Measurements from ENCODE around the gene BSDC1. TPM values are rescaled to one million over a fixed set of nuclear protein-coding genes. Genes with fewer than 3 reads are reported as not detected.

The BSDC1 gene
- total RNA-seq, 1 experiment from 2014 or later = 33.4 TPM

DNA sequence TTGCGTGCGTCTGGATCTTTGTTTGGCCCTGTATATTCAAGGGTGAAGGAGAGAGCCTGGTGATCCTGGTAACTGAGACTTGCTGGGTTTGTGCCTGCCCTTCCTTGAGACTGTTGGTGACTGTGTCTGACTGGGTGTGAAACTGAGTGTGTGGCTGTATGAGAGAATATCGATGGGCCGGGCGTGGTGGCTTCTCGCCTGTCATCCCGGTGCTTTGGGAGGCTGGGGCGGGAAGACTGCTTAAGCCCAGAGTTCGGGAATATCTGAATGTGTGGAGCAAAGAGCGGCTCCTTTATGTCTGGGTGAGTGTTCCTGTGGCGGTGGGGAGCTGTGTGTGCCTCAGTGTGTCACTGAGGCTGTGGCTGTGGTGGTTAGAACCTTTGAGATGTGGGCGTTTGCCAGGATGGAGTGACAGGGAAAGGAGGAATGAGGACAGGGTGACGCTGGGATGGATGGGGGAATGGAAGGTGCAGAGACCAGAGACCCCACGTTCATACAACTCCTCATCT lies 55.5 kb downstream of the BSDC1 start:
- no peak for DNase-seq (ENCODE audit: low read depth)

DNA sequence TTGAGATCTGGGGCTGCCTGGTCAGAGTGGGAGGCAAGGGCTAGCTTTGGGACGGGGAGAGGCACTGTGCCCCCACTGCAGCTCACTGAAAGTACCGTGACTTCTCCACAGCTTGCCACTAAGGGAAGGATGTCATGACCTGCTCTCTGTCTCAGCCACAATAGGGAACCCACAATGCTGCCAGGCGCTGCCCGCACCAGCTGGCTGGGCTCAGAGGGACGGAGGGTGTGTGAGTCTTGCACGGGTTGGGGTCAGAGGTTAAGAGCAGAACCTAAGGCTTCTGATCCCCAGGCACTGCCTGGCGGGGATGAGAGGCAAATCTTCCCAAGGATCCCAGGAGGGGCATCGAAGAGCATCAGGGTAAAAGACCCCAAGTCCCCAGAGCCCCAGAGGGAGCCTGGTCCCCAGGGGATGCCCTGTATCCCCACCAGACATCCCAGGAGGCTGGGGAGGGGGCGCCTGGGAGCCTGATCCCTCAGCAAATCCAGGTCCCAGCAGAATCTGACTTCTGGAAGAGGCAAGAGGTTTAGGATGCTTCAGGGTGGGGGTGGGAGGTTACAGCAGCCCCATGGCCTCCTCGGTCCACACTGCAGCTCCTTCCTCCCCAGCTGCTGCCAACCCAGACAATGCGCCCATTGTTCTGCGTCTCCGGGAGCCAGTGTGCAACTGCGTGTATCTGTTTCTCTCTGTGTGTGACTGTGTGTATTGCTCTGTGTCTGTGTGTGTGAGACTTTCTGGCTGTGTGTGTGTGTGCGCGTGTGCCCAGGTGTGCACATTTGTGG lies 56.2 kb downstream of the BSDC1 start:
- DNase-seq (ENCODE audit: low read depth) = peak; percentile 84

DNA sequence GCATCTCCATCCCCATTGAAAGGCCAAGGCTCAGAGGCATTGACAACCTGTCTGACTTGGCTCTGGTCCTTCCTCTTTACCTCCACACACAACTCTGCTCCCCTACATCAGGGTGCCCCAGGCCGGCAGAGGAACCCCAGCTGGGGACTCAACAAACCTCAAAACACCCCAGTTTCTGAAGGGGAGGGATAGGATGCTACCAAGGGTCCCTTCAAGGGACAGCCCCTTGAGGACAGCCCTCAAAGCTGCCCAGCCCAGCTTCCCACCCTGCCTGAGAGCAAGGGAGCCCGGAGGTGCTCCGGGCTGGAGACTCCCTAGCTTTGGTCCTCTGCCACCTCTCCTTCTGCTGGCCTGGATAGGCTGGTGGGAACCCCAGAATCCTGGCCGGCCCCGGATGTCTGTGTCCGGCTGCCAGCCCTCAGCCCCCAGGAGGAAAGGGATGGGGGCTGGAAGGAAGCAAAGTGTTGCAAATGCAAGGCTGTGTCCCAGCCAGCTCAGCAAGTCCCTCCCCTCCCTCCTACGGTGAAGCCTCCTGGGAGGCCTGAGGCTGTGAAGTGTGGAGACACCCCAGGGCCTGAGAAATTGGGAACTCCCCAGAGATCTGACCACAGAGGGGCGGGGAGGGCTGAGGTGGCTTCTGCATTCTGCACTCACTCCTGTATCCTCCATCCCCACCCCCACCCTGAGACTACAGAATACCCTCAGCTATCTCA lies 57.1 kb downstream of the BSDC1 start:
- DNase-seq (ENCODE audit: low read depth) = peak; percentile 63

DNA sequence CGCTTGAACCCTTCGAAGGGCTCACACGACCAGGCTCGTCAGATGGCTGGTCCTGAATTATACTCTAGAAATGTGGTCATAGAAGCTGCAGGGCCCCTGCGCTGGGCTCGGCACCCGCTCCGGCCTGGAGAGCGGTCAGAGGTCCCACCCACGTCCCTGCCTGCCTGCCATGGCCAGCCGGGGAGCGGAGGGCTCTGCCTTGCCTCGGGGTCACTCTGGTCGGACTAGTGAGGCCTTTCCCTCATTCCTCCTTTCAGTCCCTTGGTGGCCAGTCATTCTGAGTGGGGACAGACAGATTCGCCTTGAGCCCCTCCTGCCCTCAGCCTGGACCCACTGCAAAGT lies 57.7 kb downstream of the BSDC1 start:
- DNase-seq (ENCODE audit: low read depth) = no peak

DNA sequence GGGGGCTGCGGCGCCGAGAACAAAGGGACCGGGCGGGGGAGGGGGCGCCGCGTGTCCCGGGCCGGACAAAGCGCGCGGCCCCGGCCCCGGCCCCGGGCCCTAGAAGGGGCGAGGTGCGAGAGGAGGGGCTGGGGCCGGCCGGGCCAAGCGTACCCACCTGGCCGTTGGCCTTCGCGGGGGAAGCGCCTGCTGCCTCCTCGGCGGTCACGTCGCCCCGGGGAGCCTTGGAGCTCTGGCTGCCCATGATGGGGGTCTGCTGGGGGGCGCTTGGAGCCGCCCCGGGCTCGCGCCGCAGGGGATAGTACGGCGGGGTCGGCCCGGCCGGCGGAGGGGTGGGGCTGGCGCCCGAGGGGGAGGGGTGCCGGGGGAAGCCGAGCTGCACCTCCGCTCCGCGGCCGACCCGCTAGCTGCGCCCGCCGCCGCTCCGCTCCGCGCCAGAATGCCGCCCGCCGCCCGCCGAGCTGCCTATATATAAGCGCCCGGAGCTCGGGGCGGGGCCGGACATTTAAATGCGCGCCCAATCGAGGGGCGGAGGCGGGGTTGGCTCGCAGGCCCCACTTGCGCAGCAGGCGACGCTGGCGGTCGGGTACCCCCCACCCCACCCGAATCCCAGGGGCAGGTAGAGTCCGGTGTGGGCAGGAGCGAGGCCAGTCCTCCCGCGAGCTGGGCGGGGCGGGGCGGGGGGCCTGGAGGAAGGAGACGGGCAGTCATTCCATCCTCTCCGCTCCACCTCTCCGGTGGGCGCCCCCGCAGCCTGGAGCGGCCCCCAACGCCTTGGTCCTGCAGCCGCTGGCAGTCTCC lies 58.3 kb downstream of the BSDC1 start, which contains the start of gene MARCKSL1:
MARCKSL1 (minus strand) TSS at position 444 of the 801 bp plus-strand sequence; CDS start at position 244, 200 bp downstream.
- peak; percentile 58 for DNase-seq (ENCODE audit: low read depth)

DNA sequence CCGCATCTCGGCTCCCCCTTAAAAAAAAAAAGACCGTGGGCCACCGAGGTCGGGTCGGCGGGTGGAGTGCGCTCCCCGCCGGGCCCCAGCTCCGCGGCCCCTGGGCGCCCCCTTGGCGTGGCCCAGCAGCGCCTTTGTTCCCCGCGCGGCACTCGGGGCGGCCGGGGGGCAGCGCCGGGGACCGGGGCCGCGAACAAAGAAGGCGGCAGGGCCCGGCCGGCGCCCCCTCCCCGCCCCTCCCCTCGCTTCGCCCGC lies 58.8 kb downstream of the BSDC1 start:
- DNase-seq (ENCODE audit: low read depth) = no peak

DNA sequence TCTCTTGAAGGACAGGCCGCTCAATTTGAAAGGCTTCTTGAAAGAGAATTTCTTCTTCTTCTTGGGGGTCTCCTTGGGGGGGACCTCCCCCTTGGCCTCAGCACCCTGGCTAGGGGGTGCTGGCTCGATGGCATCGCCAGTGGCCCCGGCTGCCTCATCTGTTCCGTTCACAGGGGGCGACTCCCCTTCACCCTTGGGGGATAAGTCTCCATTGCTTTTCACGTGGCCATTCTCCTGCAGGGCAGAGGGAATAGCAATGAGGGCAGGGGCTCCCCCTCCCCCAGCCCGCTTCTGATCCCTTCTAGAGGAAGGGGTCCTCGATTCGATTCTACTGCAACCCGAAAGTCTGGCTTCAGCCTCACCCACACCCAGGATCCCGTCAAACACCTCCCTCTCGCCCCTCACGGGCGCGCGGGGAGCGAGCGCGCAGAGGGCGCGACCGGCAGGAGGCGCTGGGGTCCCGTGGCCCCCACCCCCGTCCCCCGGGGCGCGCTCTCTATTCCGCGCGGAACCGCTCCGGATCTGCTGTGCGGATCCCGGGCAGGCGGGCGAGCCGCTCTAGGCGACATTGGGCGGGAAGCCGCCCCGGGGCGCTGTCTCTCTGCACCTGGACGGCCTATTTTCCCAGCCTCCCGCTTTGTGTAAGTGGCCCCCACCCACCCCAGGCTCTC lies 59.2 kb downstream of the BSDC1 start:
- peak; percentile 50 for DNase-seq (ENCODE audit: low read depth)

DNA sequence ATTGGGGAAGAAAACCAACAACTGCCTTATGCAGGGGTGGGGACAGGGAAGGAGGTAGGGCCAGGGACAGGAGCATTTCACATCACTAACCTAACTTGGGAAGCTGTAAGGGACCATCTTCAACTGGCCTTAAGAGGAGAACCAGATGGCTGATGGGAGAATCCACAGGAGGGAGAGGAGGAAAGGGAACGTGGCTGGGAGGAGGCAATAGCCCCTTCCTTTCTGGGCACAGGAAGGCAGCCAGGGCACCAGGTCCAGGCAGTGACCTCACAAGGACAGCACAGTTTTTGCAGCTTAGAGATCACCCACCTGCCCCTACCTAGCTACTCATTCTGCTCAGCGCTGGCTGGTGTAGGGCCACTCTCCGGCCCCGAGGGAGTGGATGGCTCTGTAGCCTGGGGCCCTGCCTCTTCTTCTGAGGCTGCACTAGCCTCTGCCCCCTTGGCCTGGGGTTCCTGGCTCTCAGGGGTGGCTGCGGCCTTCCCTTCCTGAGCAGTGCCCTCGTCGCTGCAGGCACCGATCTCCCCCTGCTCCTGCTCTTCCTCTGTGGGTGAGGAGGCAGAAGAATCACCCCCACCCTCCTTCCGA lies 59.9 kb downstream of the BSDC1 start:
- DNase-seq (ENCODE audit: low read depth) = no peak

DNA sequence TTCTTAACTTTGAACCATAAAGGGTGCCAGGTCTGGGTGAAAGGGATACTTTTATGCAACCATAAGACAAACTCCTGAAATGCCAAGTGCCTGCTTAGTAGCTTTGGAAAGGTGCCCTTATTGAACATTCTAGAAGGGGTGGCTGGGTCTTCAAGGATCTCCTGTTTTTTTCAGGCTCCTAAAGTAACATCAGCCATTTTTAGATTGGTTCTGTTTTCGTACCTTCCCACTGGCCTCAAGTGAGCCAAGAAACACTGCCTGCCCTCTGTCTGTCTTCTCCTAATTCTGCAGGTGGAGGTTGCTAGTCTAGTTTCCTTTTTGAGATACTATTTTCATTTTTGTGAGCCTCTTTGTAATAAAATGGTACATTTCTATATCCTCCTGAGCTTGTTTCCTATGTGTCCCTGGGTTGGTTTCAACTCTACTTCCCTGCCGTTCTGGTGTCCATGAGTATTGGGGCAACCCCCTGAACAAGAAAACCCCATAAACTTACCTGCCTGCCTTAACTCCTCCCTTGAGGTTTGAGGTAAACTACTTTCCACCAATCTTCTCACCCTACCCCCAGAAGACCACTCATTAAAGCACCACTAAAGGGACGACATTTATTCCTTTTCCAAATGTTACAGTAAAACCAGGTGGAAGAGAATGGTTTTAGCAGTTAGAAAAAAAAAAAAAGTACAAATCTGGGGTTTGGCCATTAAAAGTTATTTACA lies 60.8 kb downstream of the BSDC1 start:
- DNase-seq (ENCODE audit: low read depth) = no peak

DNA sequence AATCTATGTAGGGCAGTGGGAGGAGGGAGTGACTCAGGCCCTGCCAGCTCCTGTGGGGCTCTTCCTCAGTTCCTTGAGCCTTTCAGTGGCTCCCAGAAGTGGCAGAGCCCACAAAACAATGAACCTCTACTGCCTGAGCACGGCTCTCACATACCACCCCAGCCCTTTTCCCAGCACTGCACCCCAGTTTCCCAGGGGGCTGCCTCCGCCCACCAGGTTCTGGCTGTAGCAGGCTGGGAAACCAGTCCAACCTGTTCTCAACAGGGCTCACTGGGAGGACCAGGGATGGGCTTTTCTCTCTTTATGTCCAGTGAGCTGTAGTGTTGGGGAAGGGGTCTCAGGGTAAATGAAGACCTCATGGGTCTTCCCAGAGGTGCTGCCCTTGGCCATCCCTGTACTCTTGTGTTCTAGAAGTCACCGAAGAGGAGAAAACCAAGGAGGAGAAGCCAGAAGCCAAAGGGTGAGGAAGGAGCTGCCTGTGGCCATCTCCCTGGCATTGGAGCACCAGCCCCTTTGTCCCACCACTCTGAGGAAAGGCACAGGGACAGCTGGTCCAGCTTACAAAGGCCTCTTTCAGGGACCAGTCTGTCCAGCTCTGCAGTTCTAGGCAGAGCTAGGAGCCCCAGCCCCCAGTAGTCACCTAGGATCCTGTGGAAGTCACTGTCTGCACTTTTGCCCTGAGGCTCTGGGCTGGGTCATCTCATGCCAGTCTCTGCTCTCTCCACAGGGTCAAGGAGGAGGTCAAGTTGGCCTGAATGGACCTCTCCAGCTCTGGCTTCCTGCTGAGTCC lies 61.8 kb downstream of the BSDC1 start:
- DNase-seq (ENCODE audit: low read depth) = no peak

DNA sequence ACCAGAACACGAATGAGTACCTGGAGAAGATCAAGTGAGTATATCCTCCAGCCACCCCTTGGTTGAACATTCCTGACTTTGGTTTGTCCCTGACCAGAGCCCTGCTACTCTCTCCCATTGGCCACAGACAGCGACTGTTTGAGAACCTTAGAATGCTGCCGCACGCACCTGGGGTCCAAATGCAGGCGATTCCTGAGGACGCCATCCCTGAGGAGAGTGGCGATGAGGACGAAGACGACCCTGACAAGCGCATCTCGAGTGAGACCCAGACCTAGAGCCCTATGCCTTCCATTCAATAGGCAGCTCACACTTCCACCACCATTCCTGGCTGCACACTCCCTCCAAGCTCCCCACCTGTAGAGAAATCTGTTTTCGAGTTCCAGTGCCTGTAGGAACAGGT lies 62.7 kb downstream of the BSDC1 start:
- DNase-seq (ENCODE audit: low read depth) = no peak

DNA sequence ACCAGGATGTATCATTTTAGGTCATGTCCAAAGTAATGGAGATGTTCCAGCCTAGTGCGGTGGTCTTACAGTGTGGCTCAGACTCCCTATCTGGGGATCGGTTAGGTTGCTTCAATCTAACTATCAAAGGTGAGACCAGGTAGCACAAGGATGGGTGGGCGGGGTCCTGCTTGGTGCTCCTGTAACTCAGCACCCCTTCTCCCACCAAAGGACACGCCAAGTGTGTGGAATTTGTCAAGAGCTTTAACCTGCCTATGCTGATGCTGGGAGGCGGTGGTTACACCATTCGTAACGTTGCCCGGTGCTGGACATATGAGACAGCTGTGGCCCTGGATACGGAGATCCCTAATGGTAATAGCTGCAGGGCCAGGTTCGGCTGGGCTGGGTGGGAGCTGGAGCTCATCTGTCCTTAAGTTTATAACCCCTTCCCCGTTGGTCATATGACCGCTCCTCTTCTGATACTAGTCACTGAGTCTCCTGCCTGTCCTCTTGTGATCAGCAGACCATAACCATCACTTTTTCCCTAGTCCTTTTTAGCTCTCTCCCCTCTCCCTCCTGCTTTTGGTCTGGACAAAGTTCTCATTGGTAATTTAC lies 63.6 kb downstream of the BSDC1 start:
- no peak for DNase-seq (ENCODE audit: low read depth)

DNA sequence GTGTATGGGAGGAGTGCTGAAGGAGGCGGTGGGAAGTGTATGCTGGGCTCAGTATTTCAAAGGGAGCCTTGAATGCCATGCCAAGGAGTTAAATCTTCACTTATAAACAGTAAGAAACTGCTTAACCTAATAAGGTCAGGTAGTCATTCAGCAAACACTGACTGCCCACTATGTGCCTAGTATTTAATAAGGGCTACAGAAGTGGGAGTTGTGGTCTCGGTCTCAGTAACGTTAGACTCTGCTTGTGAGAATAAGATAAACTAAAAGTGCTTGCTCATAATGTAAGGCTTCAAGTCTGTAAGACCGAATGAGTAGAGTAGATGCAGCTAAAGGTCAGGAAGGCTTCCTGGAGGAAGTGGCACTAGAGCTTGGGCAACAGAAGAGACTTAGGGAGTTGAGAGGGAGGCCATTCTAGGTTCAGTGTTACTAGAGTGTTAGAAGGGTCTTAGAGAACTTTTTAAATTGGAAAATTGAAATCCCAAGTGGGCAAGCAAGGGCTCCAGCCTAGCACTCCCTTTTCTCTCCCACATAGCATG lies 64.2 kb downstream of the BSDC1 start:
- DNase-seq (ENCODE audit: low read depth) = no peak

DNA sequence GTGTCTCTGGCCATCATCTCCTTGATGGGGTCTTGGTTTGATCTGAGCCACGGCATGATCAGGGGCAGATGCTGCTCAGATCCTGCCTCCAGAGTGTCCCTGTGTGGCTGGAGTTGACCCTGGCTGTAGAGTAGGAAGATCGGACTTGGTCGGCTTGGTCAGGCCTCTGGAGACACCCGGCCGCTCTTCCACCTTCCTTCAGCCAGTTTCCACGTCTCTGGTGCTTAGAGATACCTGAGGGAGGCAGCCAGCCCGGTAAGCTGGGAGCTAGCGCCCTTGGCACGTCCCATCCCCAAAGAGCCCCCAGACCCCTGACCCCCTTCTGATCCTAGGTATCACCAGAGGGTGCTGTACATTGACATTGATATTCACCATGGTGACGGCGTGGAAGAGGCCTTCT lies 67.0 kb downstream of the BSDC1 start:
- no peak for DNase-seq (ENCODE audit: low read depth)

DNA sequence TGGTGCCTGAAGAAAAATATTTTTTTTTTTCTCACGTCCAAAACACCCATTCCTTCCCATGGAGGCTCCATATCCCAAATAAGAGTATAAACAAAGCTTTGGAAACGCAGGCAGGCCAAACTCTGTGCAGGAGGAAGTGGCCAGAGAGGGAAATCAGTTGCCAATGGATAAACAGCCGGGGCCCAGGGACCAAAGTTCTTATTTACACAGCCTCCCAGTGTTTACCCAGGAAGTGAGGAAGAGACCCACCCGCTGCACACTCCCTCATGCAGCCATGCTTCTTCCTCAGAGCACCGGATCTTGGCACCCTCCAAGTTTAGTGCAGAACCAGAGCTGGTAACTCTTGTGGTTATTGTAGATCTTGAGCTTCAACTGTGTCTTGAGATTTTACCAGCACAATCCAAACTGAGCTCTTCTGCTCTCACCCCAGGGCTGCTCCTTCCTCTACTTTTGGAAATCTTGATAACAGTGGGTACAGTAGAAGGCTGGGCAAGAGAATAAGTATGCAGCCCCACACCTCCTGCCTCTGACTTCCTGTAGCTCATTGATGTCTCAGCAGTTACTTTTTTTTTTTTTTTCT lies 72.4 kb downstream of the BSDC1 start:
- peak; percentile 70 for DNase-seq (ENCODE audit: low read depth)

DNA sequence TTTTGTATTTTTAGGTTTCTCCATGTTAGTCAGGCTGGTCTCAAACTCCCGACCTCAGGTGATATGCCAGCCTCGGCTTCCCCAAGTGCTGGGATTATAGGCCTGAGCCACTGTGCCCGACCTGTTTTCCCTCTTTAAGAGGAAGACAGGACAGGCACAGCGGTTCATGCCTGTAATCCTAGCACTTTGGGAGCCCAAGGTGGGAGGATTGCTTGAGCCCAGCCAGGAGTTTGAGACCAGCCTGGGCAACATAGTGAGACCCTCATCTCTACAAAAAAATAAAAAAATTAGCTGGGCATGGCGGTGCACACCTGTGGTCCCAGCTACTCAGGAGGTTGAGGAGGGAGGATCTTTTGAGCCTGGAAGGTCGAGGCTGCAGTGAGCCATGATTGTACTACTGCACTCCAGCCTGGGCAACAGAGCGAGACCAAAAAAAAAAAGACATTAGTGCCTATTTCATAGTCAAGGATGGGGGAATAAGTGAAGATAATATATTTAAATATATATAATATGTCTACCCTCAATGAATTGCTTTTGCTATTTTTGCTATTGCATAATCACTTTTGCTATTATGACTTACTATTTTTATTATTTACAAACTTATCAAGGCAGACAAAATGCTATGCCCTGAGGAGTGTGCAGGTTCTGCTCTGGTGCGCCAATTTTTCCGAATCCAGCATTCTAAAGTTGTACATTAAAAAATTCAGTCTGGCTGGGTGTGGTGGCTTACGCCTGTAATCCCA lies 75.9 kb downstream of the BSDC1 start:
- DNase-seq (ENCODE audit: low read depth) = no peak

DNA sequence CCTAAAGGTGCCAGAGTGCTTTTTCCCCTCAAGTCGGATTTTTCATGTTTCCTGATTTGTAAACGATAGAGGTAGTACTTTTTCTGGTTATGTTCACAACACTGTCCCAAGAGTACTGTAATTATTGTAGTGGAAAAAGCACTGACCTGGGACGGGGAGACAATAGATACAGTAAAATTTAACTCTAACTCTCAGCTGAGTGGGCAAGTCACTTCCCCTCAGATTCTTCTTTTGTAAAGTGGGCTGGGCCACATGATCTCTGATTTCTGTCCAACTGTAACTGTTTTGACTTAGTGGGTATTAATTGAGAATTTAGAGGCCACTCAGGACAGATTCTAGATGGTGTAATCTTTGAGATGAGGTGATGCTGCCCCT lies 77.4 kb downstream of the BSDC1 start:
- no peak for DNase-seq (ENCODE audit: low read depth)

Measured in HT1080 (cell line).